KBM-7 (cell line): ENCODE data around the gene KBTBD7.
"Not testable (repeated sequence)": the region's sequence is repeated elsewhere in the genome, so short reads cannot be mapped to it uniquely, and the experiment has no call there.

ENCODE experiments used
- DNase-seq: peaks from one replicate; pipeline ENCODE4 v3.0.0-alpha.2; 2015
- in situ Hi-C: fragments of 300-500 bp; cut with MboI; formaldehyde crosslinking; loops from 2 replicates; pipeline ENCODE4 v1.14.3; 2020; ENCODE audit warnings: low sequenced_read_pairs, low pct_unique_long_range_greater_than_20kb, mixed read lengths

KBTBD7 gene

DNA sequence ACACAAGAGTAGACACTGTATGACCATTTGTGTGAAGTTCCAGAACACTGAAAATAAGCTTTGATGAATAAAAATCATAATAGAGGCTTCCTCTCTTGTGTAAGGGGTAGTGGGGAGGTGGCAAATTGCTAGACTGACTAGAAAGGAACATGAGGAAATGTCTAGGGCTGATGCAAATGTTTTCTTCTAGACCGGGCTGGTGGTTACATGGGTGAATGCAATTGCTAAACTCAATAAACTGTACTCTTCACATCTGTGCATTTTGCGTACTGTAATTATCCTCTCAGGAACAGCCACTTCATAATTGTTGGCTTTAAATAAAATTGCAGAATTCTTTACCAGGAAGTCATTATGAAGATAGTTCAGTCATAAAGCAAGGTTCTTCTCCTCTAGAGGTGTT is 5.2 kb upstream of the KBTBD7 start:
- in situ Hi-C loops: no loop called here
- DNase-seq: peak; percentile 34

- in situ Hi-C loops: no loop called here
- DNase-seq: no peak
Observed at GRCh38 chr13:41199079-41199478, 4.7 kb upstream of the KBTBD7 start.

GRCh38 chr13:41196620-41197019 is 2.3 kb upstream of the KBTBD7 start:
- no peak for DNase-seq

DNA sequence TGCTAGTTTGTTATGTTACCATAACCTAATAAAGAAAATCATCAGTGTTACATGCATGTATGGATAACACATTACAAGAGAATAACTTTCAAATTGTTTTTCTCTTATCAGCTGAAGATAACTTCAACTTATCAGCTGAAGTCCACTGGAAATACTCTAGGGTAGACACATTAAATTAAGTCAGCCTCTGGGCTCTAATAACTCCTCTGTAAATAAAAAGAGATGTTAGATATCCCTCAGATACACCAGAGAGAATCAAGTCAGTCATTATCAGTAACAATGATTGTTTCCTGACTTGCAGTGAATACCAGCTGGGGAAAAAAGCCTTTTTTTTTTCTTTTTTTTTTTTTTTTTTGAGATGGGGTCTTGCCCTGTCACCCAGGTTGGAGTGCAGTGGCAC is 1.6 kb upstream of the KBTBD7 start:
- DNase-seq: no peak
- in situ Hi-C loops: no loop called here

More at GRCh38 chr13:41196620-41197019, 2.3 kb upstream of the KBTBD7 start:
- in situ Hi-C loops: no loop called here

DNA sequence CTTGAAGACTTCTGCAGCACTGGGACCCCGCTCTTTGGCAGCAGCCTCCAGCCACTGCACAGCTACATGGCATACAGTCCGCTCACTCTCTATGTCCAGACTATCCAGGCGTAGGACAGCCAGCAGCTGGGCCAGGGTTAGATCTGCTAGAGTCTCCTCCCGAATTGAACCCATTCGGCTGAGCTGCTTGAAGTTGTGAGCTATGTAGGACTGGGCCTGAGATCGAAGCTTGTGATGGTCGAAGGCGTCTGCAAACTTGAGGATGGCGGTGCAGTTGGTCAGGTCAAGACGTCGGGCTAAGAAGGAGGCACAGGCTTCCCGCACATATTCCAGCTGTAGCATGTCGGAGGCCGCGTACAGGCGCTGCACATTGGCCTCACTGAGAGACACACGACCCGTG is 900 bp downstream of the KBTBD7 start:
- DNase-seq: no peak

DNA sequence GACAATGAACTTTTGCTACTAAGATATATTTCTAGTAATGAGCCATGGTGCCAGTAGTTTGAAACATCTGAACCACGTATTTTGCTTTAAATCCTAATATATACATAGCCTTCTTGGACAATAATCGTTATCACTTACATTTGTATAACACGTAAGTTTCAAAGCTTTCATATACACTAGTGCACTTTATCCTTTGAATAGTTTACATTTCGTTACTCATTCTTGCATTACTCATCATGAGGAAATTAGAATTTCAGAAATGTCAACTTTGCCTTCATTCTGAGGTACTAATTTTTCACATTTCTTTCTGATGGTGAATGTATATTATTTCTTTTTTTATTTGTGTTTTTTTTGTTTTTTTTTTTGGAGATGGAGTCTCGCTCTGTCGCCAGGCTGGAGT is 5.8 kb downstream of the KBTBD7 start:
- in situ Hi-C loops: no loop called here
- DNase-seq: no peak

More for the DNA sequence above, 900 bp downstream of the KBTBD7 start:
- in situ Hi-C loops: no loop called here

DNA sequence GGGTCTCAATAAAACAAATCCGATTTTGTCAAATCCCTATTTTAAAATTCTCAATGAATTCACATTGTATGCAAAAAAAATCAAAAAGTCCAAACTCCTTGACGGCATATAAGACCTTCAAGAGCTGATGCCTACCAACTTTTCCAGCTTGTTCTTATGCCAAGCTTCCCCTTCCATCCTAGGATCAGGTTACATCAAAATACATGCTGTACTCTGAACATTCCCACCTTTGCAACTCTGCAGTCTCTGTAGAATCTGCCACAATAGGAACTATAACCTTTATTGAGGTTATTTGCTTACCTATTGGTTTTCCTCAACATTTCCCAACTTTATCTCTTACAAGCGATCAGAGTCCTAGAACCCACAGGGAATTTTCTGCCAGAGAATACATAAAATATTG is 7.9 kb downstream of the KBTBD7 start:
- in situ Hi-C loops: no loop called here
- DNase-seq: no peak

- DNase-seq: no peak
- in situ Hi-C loops: no loop called here
Observed at GRCh38 chr13:41182231-41182630, 12.1 kb downstream of the KBTBD7 start.

DNA sequence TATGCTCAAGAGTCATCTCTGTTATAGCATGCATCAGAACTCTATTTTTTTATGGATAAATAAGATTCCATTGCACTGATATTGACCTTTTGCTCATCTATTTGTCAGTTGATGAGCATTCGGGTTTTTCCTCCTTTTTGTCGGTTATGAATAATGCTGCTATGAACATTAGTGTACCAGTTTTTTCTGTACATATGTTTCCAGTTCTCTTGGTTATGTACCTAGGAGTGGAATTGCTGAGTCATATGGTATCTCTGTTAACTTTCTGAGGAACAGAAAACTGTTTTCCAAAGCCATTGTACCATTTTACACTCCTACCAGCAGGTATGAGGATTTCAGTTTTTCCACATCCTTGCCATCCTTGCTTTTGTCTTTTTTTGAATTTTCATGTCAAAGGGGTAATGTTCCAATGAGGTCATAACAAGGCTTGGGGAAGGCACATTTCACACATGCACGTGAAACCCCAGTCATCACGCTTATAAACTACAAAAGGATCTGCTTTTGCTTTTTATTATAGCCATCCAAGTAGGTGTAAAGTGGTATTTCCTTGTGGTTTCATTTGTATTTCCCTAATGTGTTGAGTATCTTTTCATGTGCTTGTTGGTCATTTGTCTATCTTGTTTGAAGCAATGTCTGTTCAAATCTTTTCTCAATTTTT is 14.6 kb downstream of the KBTBD7 start:
- no peak for DNase-seq
- in situ Hi-C loops: no loop called here

DNA sequence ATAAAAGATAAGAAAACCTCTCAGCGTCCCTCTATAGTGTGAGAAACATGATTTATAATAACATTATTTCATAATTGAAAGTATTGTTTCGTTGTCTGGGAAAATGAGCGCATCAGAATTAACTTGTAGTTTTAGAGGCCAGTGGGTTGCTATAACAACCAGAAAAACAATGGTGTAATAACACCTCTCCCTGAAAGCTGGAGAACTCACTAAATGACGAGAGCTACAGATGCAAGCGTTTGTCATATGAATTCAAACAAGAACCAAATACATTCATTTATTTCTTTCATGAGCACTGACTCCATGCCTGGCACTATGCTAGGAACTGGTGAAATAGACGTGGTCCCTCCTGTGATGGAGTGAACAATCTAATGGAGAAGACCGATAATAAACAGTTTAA is 16.3 kb downstream of the KBTBD7 start:
- in situ Hi-C loops: no loop called here
- DNase-seq: no peak

DNA sequence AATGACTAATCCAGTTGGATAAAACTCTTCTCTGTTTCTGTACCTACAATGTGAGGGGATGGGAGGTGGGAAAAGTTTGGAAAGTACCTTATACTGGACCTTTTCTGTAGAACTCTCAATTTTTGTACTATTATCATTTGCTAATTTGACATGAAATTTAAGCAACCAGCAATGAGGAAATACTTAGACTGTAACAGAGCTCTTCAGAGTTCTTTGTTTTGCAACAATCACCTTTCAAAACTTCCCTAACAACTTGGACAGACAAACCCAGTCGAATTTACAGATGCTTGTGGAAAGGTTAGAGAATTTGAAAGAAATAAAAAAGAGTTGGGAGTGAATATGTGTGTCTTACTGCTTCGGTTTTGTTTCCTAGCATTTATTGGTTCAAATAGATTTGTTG is 16.8 kb downstream of the KBTBD7 start:
- in situ Hi-C loops: no loop called here
- DNase-seq: no peak

- in situ Hi-C loops, DNase-seq: not testable (repeated sequence)
Observed at GRCh38 chr13:41175576-41175975, 18.8 kb downstream of the KBTBD7 start.

- DNase-seq: no peak
- in situ Hi-C loops: no loop called here
Observed at GRCh38 chr13:41162151-41162550, 32.2 kb downstream of the KBTBD7 start.

GRCh38 chr13:41159174-41159573 is 35.2 kb downstream of the KBTBD7 start:
- no peak for DNase-seq
- in situ Hi-C loops: no loop called here

DNA sequence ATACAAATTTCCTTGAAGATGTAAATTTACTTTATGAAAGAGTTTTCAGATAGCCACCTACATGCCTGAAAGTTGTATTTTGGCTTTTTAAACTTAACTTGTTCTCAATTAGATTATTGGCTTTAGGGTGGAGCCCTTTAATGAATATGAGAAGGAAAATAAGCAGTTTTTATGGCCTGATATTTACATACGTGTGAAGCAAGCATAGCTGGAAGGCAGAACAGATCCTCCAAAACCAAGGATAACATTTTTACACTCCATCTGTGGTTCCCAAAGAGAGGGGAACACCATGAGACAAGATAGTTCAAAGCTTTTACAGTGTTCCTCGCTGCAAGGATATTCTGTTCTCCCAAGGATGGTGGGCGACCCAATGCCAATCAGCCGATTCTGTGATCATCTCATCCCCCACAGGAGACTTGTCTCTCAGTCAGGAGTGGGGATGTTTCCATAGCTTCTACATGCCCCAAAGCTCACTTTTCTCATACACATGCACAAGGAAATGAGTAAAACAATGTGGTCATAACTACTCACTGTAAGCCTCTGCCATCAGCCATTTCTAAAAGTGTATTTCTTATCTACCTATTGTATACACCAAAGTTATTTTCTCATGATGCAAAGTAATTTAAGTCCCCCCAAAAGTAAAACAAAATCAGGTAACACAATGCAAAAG is 37.2 kb downstream of the KBTBD7 start:
- no peak for DNase-seq
- in situ Hi-C loops: no loop called here

- no peak for DNase-seq
- in situ Hi-C loops: no loop called here
Observed at GRCh38 chr13:41156620-41157019, 37.7 kb downstream of the KBTBD7 start.

DNA sequence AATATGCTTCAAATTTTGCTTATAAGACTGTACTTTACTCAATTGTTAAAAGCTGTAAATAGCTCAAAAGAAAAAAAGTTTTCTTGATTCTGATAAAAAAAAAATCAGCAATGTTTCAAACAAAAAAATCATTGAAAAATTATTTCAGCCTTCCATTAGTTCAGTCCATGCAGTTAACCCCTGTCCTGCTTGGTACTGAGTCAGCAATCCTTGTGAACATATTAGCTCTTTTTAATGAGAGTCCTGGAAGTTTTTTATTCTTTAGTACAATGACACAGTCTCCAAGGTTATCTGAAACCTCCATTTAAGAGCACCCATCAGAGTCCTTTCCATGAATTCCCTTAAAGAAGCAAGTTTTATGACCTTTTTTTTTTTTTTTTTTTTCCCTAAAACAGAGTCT is 40.3 kb downstream of the KBTBD7 start:
- DNase-seq: no peak
- in situ Hi-C loops: no loop called here

DNA sequence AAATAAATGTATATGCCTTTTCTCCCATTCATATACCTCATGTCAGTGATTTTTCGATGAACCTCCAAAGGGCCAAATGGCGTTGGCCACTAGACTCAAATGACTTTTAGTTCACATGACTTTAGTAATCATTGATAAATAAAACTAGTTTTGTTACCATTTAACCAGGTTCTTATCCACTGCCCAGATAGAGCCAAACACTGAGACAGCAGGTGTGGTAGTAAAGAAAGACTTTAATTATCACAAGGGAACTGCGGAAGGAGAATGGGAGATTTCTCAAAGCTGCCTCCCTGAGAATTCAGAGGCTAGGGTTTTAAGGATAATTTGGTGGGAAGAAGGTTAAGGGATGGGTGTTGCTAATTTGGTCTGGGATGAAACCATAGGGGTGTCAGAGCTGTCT is 42.4 kb downstream of the KBTBD7 start:
- DNase-seq: no peak
- in situ Hi-C loops: no loop called here

DNA sequence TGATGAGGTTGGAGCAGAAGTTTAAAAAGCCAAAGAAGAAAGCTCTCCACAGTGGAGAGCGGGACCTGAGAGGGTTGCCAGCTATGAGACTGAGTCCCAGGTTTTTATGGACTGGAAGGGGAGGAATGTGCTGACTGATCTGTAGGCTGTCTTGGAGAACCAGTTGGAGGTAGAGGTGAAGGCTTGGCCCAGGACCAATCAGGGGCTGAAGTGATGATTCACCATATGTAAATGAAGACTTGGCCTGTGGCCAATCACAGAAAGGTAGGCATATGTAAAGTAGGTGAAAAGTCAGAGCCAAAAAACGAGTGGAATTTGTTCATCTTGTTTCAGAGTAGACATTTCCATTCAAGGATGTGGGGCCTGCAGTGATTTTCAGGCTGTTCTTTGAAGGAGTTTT is 44.3 kb downstream of the KBTBD7 start:
- in situ Hi-C loops: no loop called here
- no peak for DNase-seq

- in situ Hi-C loops: no loop called here
- peak; percentile 31 for DNase-seq
Observed at GRCh38 chr13:41148419-41149283, 45.7 kb downstream of the KBTBD7 start.
